GM13977 (cell line): ENCODE data around the gene KLHDC8A.

Experiments
- DNase-seq: peaks from one replicate; pipeline ENCODE4 v3.0.0; 2012; ENCODE audit warnings: low spot score
- in situ Hi-C: fragments of 300-500 bp; cut with MboI; formaldehyde crosslinking; loops from one replicate; pipeline ENCODE4 v1.12.0; 2022; ENCODE audit warnings: low sequenced_read_pairs, low pct_unique_long_range_greater_than_20kb, mixed read lengths, inconsistent platforms; ENCODE audit not compliant: unreplicated experiment
- TF ChIP-seq, protein P1 (sequence below): IDR thresholded peaks from 2 replicates; pipeline ENCODE4 v1.5.1; 2012; ENCODE audit warnings: mild to moderate bottlenecking, control low read depth; ENCODE audit not compliant: insufficient read depth; ENCODE audit errors: extremely low read depth, missing control alignments

The KLHDC8A gene

DNA sequence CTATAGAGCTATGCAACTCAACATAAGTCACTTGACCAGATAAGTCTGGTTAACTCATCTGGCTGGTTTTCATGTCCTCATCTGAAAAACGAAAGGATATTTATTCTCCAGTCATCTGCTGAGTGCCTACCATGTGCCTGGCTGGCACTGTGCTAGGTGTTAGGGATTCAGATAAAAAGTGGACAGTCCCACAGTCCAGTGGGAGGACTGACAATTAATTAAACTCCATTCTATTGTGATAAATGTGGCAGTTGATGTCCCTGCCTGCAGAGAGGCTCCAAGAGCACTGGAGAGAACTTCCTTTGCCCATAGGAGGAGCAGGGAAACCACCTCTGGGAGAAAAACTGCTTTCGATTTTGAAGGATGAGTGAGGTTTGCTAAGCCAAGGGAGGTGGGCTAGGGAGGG, 40.6 kb downstream of the KLHDC8A start:
- TF ChIP-seq, protein P1, sequence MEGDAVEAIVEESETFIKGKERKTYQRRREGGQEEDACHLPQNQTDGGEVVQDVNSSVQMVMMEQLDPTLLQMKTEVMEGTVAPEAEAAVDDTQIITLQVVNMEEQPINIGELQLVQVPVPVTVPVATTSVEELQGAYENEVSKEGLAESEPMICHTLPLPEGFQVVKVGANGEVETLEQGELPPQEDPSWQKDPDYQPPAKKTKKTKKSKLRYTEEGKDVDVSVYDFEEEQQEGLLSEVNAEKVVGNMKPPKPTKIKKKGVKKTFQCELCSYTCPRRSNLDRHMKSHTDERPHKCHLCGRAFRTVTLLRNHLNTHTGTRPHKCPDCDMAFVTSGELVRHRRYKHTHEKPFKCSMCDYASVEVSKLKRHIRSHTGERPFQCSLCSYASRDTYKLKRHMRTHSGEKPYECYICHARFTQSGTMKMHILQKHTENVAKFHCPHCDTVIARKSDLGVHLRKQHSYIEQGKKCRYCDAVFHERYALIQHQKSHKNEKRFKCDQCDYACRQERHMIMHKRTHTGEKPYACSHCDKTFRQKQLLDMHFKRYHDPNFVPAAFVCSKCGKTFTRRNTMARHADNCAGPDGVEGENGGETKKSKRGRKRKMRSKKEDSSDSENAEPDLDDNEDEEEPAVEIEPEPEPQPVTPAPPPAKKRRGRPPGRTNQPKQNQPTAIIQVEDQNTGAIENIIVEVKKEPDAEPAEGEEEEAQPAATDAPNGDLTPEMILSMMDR, result no peak
- DNase-seq, result no peak
- in situ Hi-C loops, result no loop called here

DNA sequence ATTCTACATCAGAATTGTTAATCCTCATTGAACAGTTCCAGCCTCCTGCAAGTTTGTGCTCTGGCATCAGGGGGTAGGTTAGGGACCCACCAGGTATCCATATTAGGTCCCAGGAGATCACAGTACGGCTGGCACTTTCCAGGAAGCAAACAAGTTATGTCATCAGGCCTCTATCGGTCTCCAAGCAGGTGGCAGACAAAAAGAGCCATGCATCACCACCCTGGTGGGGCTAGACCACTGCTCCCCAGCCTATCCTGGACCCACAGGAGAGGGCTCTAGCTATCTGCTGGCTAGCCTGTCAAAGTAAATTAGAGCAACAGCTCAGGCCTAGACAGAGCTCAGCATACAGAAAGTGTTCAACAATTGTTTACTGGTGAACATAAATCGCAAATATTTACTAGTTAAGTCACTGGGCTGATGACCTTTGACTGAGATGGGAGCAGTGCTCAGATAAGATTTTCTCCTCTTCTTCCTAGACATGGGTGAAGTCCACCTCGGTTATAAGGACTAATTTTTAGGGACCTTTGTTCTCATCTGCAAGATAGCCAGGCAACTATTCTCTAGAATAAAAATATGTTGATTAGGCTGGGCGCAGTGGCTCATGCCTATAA, 41.6 kb downstream of the KLHDC8A start:
- in situ Hi-C loops, result no loop called here
- TF ChIP-seq, protein P1, result no peak

DNA sequence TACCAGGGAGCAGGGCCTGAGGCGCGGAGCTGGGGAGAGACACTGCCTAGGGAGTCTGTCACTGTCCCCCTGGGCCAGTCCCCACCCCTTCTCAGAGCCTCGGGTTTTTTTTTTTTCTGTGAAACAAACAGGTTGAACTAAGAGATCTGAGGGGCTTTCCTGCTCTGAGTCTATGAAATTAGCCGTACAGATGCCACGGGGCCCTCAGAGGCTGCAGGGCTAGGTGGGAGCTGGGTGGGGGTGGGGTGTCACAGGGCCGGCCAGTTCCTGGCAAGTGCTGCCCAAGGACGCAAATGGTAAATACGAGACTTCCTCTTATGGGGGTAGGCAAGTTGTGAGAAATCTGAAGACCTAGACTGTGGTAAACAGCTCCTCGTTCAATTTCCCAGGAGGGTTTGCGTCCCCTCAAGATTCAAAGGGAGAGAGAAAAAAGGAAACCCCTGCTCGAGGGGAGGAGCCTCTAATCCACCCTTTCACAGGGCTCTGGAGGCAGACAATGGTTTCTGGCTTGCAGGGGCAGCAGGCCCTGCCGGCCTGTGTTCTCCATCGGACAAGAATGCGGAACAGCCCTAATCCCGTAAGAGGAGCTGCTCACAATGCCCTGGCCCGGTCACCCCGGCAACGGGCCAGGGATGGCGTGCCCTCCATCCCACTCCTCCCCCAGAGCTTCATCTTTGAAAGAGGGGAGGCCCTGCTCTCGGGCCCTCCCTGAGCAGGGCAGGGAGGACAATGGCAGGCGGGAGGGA, 43.0 kb downstream of the KLHDC8A start:
- peak; percentile 77 for DNase-seq

More for the DNA sequence above, 41.6 kb downstream of the KLHDC8A start:
- DNase-seq, result no peak

DNA sequence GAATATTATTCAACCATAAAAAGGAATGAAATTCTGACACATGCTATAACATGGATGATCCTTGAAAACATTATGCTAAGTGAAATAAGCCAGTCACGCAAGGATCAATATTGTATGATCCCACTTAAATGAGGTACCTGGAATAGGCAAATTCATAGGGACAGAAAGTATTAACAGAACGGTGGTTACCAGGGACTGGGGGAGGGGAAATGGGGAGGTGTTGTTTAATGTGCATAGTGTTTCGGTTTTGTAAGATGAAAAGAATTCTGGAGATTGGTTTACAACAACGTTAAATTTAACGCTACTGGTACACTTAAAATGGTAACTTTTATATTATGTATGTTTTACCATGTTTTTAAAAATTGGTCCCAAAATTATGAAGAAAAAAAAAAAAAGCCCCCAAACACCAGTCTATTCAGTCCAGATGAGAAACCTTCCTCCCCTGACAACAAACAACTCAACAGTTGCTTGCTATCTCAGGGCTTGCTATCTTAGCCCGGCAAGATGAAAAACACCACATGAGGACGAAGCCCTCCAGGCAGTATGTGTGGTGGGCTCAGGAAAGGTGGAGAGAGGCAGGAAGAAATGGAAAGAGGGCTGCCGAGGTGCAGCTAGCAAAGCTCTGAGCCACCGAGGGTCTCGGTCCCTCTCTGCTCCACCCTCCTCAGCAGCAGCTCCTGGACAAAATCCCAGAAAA, 43.7 kb downstream of the KLHDC8A start:
- in situ Hi-C loops, result no loop called here
- no peak for DNase-seq
- TF ChIP-seq, protein P1, result no peak

More for the DNA sequence above, 43.0 kb downstream of the KLHDC8A start:
- in situ Hi-C loops, result no loop called here
- TF ChIP-seq, protein P1, result no peak

DNA sequence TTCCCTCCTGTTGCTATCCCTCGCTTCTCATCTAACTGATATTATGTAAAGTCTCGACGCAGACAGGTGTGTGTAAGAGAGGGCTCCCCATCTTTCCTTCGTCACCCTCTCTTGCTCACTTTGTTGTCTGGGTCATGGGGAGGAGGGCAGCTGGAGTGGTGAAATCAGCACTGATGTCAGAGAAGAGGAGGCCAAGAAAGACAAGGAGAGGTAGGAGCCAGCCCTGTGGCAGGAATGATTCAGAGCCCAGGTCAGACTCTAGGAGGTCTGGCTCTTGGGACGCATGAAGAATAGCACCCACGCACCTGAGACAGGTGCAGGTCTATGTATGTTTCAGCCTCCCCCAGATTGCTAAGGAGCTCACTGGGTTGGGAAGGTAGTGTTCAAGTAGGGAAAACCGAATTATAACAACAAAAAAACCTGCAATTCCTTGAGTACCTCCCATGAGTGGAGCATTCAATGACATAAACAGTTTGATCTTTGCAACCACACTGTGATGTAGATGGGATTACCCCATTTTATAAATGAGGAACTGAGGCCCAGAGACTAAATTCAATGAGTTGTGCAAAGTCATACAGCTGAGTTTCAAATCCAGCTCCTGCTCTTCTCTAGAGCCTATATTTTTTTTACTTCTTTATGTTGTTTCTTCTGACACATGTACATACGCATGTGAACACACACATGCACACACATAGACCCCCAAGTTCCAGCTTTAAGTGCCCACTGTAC, 45.6 kb downstream of the KLHDC8A start:
- in situ Hi-C loops, result no loop called here
- TF ChIP-seq, protein P1, result no peak
- peak; percentile 56 for DNase-seq

DNA sequence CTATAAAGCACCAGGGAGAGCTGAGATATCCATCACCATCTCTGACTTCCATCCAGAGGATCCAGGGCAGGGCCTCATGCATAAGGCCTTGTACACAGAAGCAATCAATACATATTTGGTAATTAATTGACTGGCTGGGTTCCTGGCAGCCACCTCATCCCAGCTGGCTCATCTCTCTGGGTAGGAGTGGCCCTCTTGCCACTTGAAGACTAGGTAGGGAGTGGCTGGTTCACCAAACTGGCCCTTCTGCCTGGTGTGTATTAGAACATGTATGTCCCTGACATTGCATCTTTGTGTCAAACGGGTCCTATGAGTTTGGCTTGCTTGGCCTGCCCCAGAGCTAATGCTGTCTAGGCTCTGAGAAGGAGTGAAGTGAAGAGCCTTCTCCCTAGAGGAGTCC, 47.0 kb downstream of the KLHDC8A start:
- DNase-seq, result no peak

More for the DNA sequence above, 47.0 kb downstream of the KLHDC8A start:
- TF ChIP-seq, protein P1, result no peak
- in situ Hi-C loops, result no loop called here
